ENCODE results near the gene PRH2. TPM values are rescaled to one million over a fixed set of nuclear protein-coding genes. Genes with fewer than 3 reads are reported as not detected.

Gene PRH2
- total RNA-seq, 1 donor from 2014 or later, result not detected

- no peak for ATAC-seq
Measured at GRCh38 chr12:10965476-10965875, 36.4 kb downstream of the PRH2 start.

- ATAC-seq, result no peak
Measured at GRCh38 chr12:10966314-10966713, 37.3 kb downstream of the PRH2 start.

GRCh38 chr12:10967409-10967808, 38.4 kb downstream of the PRH2 start:
- no peak for ATAC-seq

GRCh38 chr12:10968765-10969456, 39.9 kb downstream of the PRH2 start:
- ATAC-seq, result no peak

GRCh38 chr12:10974965-10975364, 45.9 kb downstream of the PRH2 start:
- ATAC-seq, result no peak

- ATAC-seq, result no peak
Measured at GRCh38 chr12:10982244-10982643, 53.2 kb downstream of the PRH2 start.

Other genes starting within 250 kb of the PRH2 start
- gene YBX3, start 205.9 kb upstream of the PRH2 start, total RNA-seq, result 394 TPM
- gene TAS2R7, start 126.6 kb upstream of the PRH2 start, total RNA-seq, result not detected
- not detected for gene TAS2R8, start 122.0 kb upstream of the PRH2 start, total RNA-seq
- not detected for gene TAS2R9, start 119.1 kb upstream of the PRH2 start, total RNA-seq
- 0.16 TPM for gene TAS2R10, start 102.9 kb upstream of the PRH2 start, total RNA-seq
- 0.64 TPM for gene PRR4, start 79.8 kb upstream of the PRH2 start, total RNA-seq
- gene PRH1, start 45.0 kb upstream of the PRH2 start, total RNA-seq, result 7.5 TPM
- 0.44 TPM for gene TAS2R13, start 19.7 kb upstream of the PRH2 start, total RNA-seq
- gene TAS2R14, start 10.0 kb downstream of the PRH2 start, total RNA-seq, result 0.80 TPM
- 0.68 TPM for gene TAS2R50, start 57.7 kb downstream of the PRH2 start, total RNA-seq
- 0.96 TPM for gene TAS2R20, start 69.1 kb downstream of the PRH2 start, total RNA-seq
- gene TAS2R19, start 93.4 kb downstream of the PRH2 start, total RNA-seq, result 1.2 TPM
- gene TAS2R31, start 102.2 kb downstream of the PRH2 start, total RNA-seq, result 0.92 TPM
- gene TAS2R46, start 133.1 kb downstream of the PRH2 start, total RNA-seq, result 0.40 TPM
- gene TAS2R43, start 163.1 kb downstream of the PRH2 start, total RNA-seq, result 0.84 TPM
- 1.1 TPM for gene TAS2R30, start 205.4 kb downstream of the PRH2 start, total RNA-seq
- 4.0 TPM for gene SMIM10L1, start 242.0 kb downstream of the PRH2 start, total RNA-seq

All from esophagus mucosa (tissue), 1 donor.